ENCODE results near the gene SNCAIP. TPM values are rescaled to one million over a fixed set of nuclear protein-coding genes. Genes with fewer than 3 reads are reported as not detected.
A peak's percentile ranks its signal among the peaks of the same experiment; 100 is the strongest.

Gene SNCAIP
- total and polyA plus RNA-seq, 2 of the 4 experiments (the other 2 are of a cell fraction): 15.3 to 19.0 TPM

DNA sequence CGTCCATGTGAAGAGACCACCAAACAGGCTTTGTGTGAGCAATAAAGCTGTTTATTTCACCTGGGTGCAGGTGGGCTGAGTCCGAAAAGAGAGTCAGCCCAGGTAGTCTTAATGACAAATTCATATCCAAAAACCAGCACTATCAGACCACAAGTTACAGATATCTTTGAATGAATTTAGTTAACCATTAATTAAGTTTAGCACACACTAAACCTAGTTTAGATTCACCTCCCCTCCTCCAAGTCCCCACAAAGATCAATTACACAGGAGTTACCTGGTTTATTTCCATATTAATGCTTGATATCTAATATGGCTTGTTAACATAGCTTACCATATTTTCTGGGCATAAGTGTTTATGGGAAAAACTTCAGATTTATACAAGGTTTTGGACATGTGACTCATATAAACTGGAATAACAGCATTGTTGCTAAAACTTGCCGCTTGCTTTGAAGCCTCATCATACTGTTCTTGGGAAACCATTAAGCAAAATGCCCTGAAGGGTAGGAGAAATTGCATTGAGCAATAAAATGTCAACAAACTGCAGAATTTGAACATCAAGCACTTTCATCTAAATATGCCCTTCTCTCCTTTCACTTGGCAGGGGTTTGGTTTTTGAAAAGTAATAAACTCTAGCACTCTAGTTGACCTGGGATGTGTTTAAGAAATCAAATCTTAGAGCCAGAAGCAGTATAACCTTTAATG is 166.9 kb downstream of the SNCAIP start:
- no peak overlapping the region for H3K56ac ChIP-seq (ENCODE audit: extremely low read depth, insufficient read depth, low read length)
- CTCF ChIA-PET: no interaction called here
- H2BK15ac ChIP-seq (ENCODE audit: low read depth, low read length): no peak overlapping the region
- peak; percentile 88 for ATAC-seq (ENCODE audit: low read depth)
- peak overlapping the region; percentile 66 for H2BK5ac ChIP-seq (ENCODE audit: low read depth, low read length, poor library complexity, severe bottlenecking)
- H2AK5ac ChIP-seq (ENCODE audit: low read depth, low read length): no peak overlapping the region
- H2AFZ ChIP-seq (replicated peaks; ENCODE audit: low read length, poor library complexity): no peak overlapping the region
- H3K9me3 ChIP-seq (ENCODE audit: control insufficient read depth, insufficient read depth, low read length): no peaks in the 10 kb centered on the region
- H3K18ac ChIP-seq (ENCODE audit: low read depth, low read length): 0 out of 2 replicates have a peak overlapping the region, but pooled peaks have one; percentile 3
- no peaks in the 10 kb centered on the region for H3K9me1 ChIP-seq (ENCODE audit: insufficient read depth, low read length)
- no peak overlapping the region for H3K4me3 ChIP-seq (ENCODE audit: insufficient read depth, low read depth, low read length)
- no peaks in the 10 kb centered on the region for H3K79me1 ChIP-seq (ENCODE audit: low read depth in 1 of 2, low read length in 2 of 2)
- peaks cover 2% of the 10 kb centered on the region; the same call in 1 of the 2 replicates for H3K4me1 ChIP-seq (ENCODE audit: control insufficient read depth, insufficient read depth, low read length)
- H3K4me2 ChIP-seq (ENCODE audit: low read depth, low read length): no peak overlapping the region
- no peak overlapping the region for H4K5ac ChIP-seq (ENCODE audit: low read depth, low read length)
- TF ChIP-seq POLR2A (IDR thresholded peaks at IDR 0.05; ENCODE audit: low read depth, low read length): no peak
- no peak for TF ChIP-seq RAD21 (IDR thresholded peaks at IDR 0.05; ENCODE audit: low read length)
- TF ChIP-seq NFE2L2 (IDR thresholded peaks at IDR 0.05; ENCODE audit: low read depth, low read length): no peak
- peak; percentile 67 for TF ChIP-seq CEBPB (IDR thresholded peaks at IDR 0.05; ENCODE audit: low read depth, low read length)
- no peak for TF ChIP-seq FOS (IDR thresholded peaks at IDR 0.05; ENCODE audit: low read depth, low read length)
- TF ChIP-seq, protein P1, sequence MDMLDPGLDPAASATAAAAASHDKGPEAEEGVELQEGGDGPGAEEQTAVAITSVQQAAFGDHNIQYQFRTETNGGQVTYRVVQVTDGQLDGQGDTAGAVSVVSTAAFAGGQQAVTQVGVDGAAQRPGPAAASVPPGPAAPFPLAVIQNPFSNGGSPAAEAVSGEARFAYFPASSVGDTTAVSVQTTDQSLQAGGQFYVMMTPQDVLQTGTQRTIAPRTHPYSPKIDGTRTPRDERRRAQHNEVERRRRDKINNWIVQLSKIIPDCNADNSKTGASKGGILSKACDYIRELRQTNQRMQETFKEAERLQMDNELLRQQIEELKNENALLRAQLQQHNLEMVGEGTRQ (IDR thresholded peaks at IDR 0.05; ENCODE audit: low read depth, low read length): 0 out of 2 replicates have a peak, but pooled peaks have one; percentile 26
- TF ChIP-seq RCOR1 (IDR thresholded peaks at IDR 0.05; ENCODE audit: insufficient replicate concordance, low read length): no peak
- no peak for TF ChIP-seq CHD1 (IDR thresholded peaks at IDR 0.05; ENCODE audit: low read depth, low read length)
- no TSS peak for BruUV-seq (replicated peaks)
- no peaks in the 10 kb centered on the region for H3K27me3 ChIP-seq (ENCODE audit: control insufficient read depth, insufficient read depth, low read length)
- dilution Hi-C loops (cut with HindIII; ENCODE audit: low sequenced_read_pairs, unreplicated experiment) (no loop called here), intact Hi-C loops (cut with micrococcal nuclease) (no loop called here), in situ Hi-C loops (cut with MboI; ENCODE audit: low sequenced_read_pairs) (no loop called here)
- H3K14ac ChIP-seq (replicated peaks; ENCODE audit: low read depth, low read length): no peak overlapping the region
- no peak overlapping the region for H3K27ac ChIP-seq (ENCODE audit: insufficient read depth, low read length)
- H3K9ac ChIP-seq (ENCODE audit: low read depth, low read length): no peak overlapping the region
- POLR2A ChIA-PET (ENCODE audit: unreplicated experiment): no interaction called here
- H2BK120ac ChIP-seq (ENCODE audit: low read depth, low read length): no peak overlapping the region
- no peaks in the 10 kb centered on the region for H4K20me1 ChIP-seq (ENCODE audit: insufficient read depth, low read length)
- no CpG with 5 or more reads among the region's 3 CpGs for WGBS, 2 experiments (ENCODE audit: extremely low coverage in 2 of 2, insufficient read length in 1 of 2)
- H3K23ac ChIP-seq (ENCODE audit: low read depth, low read length): no peak overlapping the region
- no peak overlapping the region for H4K8ac ChIP-seq (ENCODE audit: low read depth in 2 of 2, low read length in 2 of 2)
- no peak overlapping the region for H4K91ac ChIP-seq (ENCODE audit: insufficient read depth, low read depth, low read length)
- H3K36me3 ChIP-seq (ENCODE audit: control insufficient read depth, insufficient read depth, low read length): no peaks in the 10 kb centered on the region
- no peak overlapping the region for H3K4ac ChIP-seq (ENCODE audit: low read depth, low read length)
- H2AK9ac ChIP-seq (replicated peaks; ENCODE audit: low read depth, low read length, poor library complexity): no peak overlapping the region
- DNase-seq: peak; percentile 74
- no peak overlapping the region for H2BK20ac ChIP-seq (ENCODE audit: low read depth, low read length)

Data from IMR-90 (cell line).